Measurements from ENCODE around the gene SH3RF3. TPM values are rescaled to one million over a fixed set of nuclear protein-coding genes. Genes with fewer than 3 reads are reported as not detected.

The SH3RF3 gene
- total RNA-seq, 4 donors from 2014 or later, result 2.8 to 5.7 (median 3.0) TPM

DNA sequence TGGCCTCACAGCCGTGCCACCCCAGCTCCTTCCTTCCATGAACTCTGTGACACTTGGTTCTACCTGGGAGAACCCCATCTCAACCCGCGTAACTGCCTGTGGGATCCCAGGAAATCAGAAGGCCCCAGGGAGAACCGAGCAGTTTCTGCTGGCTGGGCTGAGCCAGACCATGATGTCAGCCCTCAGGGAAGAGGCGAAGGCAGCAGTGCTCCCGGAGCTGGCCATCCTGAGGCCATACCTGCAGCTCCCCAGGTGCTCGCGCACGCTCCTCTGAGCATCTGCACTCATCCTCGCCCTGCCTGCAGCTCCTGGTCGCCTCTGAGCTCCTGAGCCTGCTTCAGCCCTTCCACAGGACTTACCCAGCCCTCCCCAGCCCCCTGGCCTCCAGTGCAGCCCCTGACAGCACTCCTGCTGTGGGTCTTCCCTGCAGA lies 298.7 kb downstream of the SH3RF3 start:
- Histone ChIP-seq H3K4me1 (peaks cover 6 to 7% of the 10 kb centered on the region in 2 donors), H3K4me3 (no peak overlapping the region), H3K36me3 (no peaks in the 10 kb centered on the region), H3K9me3 (no peaks in the 10 kb centered on the region), H3K27ac (no peak overlapping the region), H3K27me3 (no peaks in the 10 kb centered on the region)
- DNase-seq, result no peak
- no peak for ATAC-seq
- TF ChIP-seq POLR2A (IDR thresholded peaks at IDR 0.05) (no peak), CTCF (IDR thresholded peaks at IDR 0.05 in 4 of 5, conservative IDR thresholded peaks at IDR 0.05 in 1 of 5) (no peak)
- intact Hi-C loops (cut with DNase I; ENCODE audit: low total_unique reads), result no loop called here
- in situ Hi-C loops (cut with MboI; ENCODE audit: low sequenced_read_pairs in 4 of 4), result no loop called here

- DNase-seq, result no peak
- peaks cover 0 to under 1% of the 10 kb centered on the region in 2 donors for H3K4me1 ChIP-seq
- H3K4me3 ChIP-seq, result no peak overlapping the region
- ATAC-seq, result no peak
- H3K27ac ChIP-seq, result no peak overlapping the region
- no peaks in the 10 kb centered on the region for H3K9me3 ChIP-seq
- no peak for TF ChIP-seq POLR2A (IDR thresholded peaks at IDR 0.05)
- TF ChIP-seq CTCF (IDR thresholded peaks at IDR 0.05 in 4 of 5, conservative IDR thresholded peaks at IDR 0.05 in 1 of 5), result no peak
- H3K27me3 ChIP-seq, result no peaks in the 10 kb centered on the region
- H3K36me3 ChIP-seq, result no peaks in the 10 kb centered on the region
- in situ Hi-C loops (cut with MboI; ENCODE audit: low sequenced_read_pairs in 4 of 4) (no loop called here), intact Hi-C loops (cut with DNase I; ENCODE audit: low total_unique reads) (no loop called here)
Observed at GRCh38 chr2:109428281-109428680, 299.3 kb downstream of the SH3RF3 start.

- Histone ChIP-seq H3K9me3 (no peaks in the 10 kb centered on the region), H3K36me3 (no peaks in the 10 kb centered on the region), H3K27ac (no peak overlapping the region), H3K4me1 (no peaks in the 10 kb centered on the region), H3K27me3 (no peaks in the 10 kb centered on the region), H3K4me3 (no peak overlapping the region)
- no peak for TF ChIP-seq CTCF (IDR thresholded peaks at IDR 0.05 in 4 of 5, conservative IDR thresholded peaks at IDR 0.05 in 1 of 5)
- no peak for TF ChIP-seq POLR2A (IDR thresholded peaks at IDR 0.05)
- intact Hi-C loops (cut with DNase I; ENCODE audit: low total_unique reads) (no loop called here), in situ Hi-C loops (cut with MboI; ENCODE audit: low sequenced_read_pairs in 4 of 4) (no loop called here)
- no peak for DNase-seq
- ATAC-seq, result no peak
Observed at GRCh38 chr2:109428841-109429566, 300.0 kb downstream of the SH3RF3 start.

- Histone ChIP-seq H3K27me3 (no peaks in the 10 kb centered on the region), H3K4me3 (no peak overlapping the region), H3K4me1 (peaks cover 0 to under 1% of the 10 kb centered on the region in 2 donors), H3K9me3 (no peaks in the 10 kb centered on the region), H3K27ac (no peak overlapping the region), H3K36me3 (no peaks in the 10 kb centered on the region)
- DNase-seq (no peak), ATAC-seq (peak in 1 of 2 donors; percentile 18)
- in situ Hi-C loops (cut with MboI; ENCODE audit: low sequenced_read_pairs in 4 of 4) (no loop called here), intact Hi-C loops (cut with DNase I; ENCODE audit: low total_unique reads) (no loop called here)
- no peak for TF ChIP-seq POLR2A (IDR thresholded peaks at IDR 0.05)
- no peak for TF ChIP-seq CTCF (IDR thresholded peaks at IDR 0.05 in 4 of 5, conservative IDR thresholded peaks at IDR 0.05 in 1 of 5)
Observed at GRCh38 chr2:109429567-109430328, 300.7 kb downstream of the SH3RF3 start.
